H1 (cell line): Measurements from ENCODE around the gene GREM2. TPM values are rescaled to one million over a fixed set of nuclear protein-coding genes. Genes with fewer than 3 reads are reported as not detected.
A peak's percentile ranks its signal among the peaks of the same experiment; 100 is the strongest.

Experiments used
- CTCF ChIA-PET: fragments of 300-600 bp; sonication (Branson Sonifier 250); formaldehyde crosslinking; loops from one replicate; lab custom pipeline; 2021; ENCODE audit not compliant: partially characterized antibody; lab: Charles Lee
- POLR2A ChIA-PET: fragments of 300-600 bp; sonication (Branson Sonifier 250); formaldehyde crosslinking; loops from one replicate; lab custom pipeline; 2021; ENCODE audit warnings: inconsistent platforms; ENCODE audit not compliant: partially characterized antibody; lab: Charles Lee
- DNase-seq, 2 experiments: peaks; one replicate each; pipeline versions ENCODE4 v3.0.0 to v3.0.0-alpha.2; 2010 to 2022; ENCODE audit warnings: low spot score in 2 of 2, low read depth in 1 of 2, mixed read lengths in 1 of 2
- FAIRE-seq: peaks from 2 replicates; lab custom pipeline; 2011; peaks lifted over from hg19 to GRCh38; lab: Jason Lieb, UNC
- H2AFZ ChIP-seq: 2 replicates; pipeline ENCODE4 v1.8.1; 2012; ENCODE audit warnings: low read length, inconsistent platforms
- H2AK5ac ChIP-seq: 2 replicates; pipeline ENCODE4 v1.6.1; 2013; ENCODE audit warnings: low read depth, low read length
- H2BK120ac ChIP-seq: replicated peaks from 2 replicates; pipeline ENCODE3; 2013; ENCODE audit warnings: low read depth, low read length, inconsistent platforms
- H2BK12ac ChIP-seq: 2 replicates; pipeline ENCODE4 v1.6.1; 2013; ENCODE audit warnings: low read depth, low read length
- H2BK15ac ChIP-seq: 2 replicates; pipeline ENCODE4 v1.6.1; 2013; ENCODE audit warnings: low read length
- H2BK20ac ChIP-seq: 2 replicates; pipeline ENCODE4 v1.6.1; 2013; ENCODE audit warnings: low read length
- H2BK5ac ChIP-seq: 2 replicates; pipeline ENCODE4 v1.6.1; 2013; ENCODE audit warnings: low read depth, low read length
- H3K14ac ChIP-seq: 2 replicates; pipeline ENCODE4 v1.6.1; 2013; ENCODE audit warnings: inconsistent platforms; ENCODE audit not compliant: insufficient read length
- H3K18ac ChIP-seq: 2 replicates; pipeline ENCODE4 v1.6.1; 2013; ENCODE audit warnings: low read length; ENCODE audit errors: extremely low read depth
- H3K23ac ChIP-seq: 2 replicates; pipeline ENCODE4 v1.6.1; 2013; ENCODE audit warnings: inconsistent platforms; ENCODE audit not compliant: insufficient read length
- H3K23me2 ChIP-seq: 2 replicates; pipeline ENCODE4 v1.6.1; 2013; ENCODE audit warnings: low read depth, low read length
- H3K27ac ChIP-seq: 2 replicates; pipeline ENCODE4 v1.6.1; 2011; ENCODE audit warnings: low read depth, low read length, inconsistent platforms
- H3K27me3 ChIP-seq, 4 experiments: replicated peaks in 1 of 4; 1 replicate in 1 of 4; 2 replicates in 3 of 4; pipeline versions ENCODE4 v1.6.1 to v1.8.1; 2011 to 2013; ENCODE audit warnings: low read length in 3 of 4, mild to moderate bottlenecking in 3 of 4, inconsistent platforms in 2 of 4, mixed read lengths in 2 of 4, moderate library complexity in 1 of 4; ENCODE audit not compliant: control insufficient read depth in 3 of 4, insufficient read depth in 3 of 4; ENCODE audit errors: extremely low read depth in 1 of 4
- H3K36me3 ChIP-seq, 4 experiments: 2 replicates each; pipeline versions ENCODE4 v1.6.1 to v1.8.1; 2011 to 2013; ENCODE audit warnings: mild to moderate bottlenecking in 4 of 4, low read length in 3 of 4, moderate library complexity in 2 of 4, control low read depth in 1 of 4, inconsistent platforms in 1 of 4; ENCODE audit not compliant: insufficient read depth in 4 of 4, control insufficient read depth in 2 of 4
- H3K4ac ChIP-seq: replicated peaks from 2 replicates; pipeline ENCODE3; 2013; ENCODE audit warnings: low read length, low read depth, mixed read lengths, inconsistent platforms; ENCODE audit not compliant: insufficient read length
- H3K4me1 ChIP-seq, 4 experiments: replicated peaks in 1 of 4; 1 replicate in 1 of 4; 2 replicates in 3 of 4; pipeline versions ENCODE4 v1.6.1 to v1.8.1; 2011 to 2013; ENCODE audit warnings: low read length in 3 of 4, inconsistent platforms in 2 of 4, mixed read lengths in 1 of 4; ENCODE audit not compliant: insufficient read depth in 4 of 4, control insufficient read depth in 3 of 4
- H3K4me2 ChIP-seq, 2 experiments: 2 replicates each; pipeline versions ENCODE4 v1.6.1 to v1.8.1; 2011 to 2013; ENCODE audit warnings: low read depth in 2 of 2, low read length in 2 of 2, control low read depth in 1 of 2, inconsistent platforms in 1 of 2, mild to moderate bottlenecking in 1 of 2; ENCODE audit not compliant: insufficient read depth in 1 of 2
- H3K4me3 ChIP-seq, 4 experiments: fragments of 200-600, 300-600 bp in 1 of 4; sonication (generic), shearing (Covaris generic), sonication (Bioruptor Twin) in 1 of 4; 2 replicates each; pipeline versions ENCODE4 v1.5.1 to v1.8.1; 2011 to 2016; ENCODE audit warnings: low read length in 4 of 4, low read depth in 3 of 4, control low read depth in 2 of 4, inconsistent platforms in 2 of 4, mild to moderate bottlenecking in 2 of 4, mixed read lengths in 1 of 4, moderate library complexity in 1 of 4; ENCODE audit not compliant: insufficient read depth in 2 of 4; ENCODE audit errors: extremely low read depth in 1 of 4
- H3K56ac ChIP-seq: replicated peaks from 2 replicates; pipeline ENCODE3; 2013; ENCODE audit warnings: low read depth, mild to moderate bottlenecking, mixed read lengths, low read length, inconsistent platforms; ENCODE audit not compliant: insufficient read length
- H3K79me1 ChIP-seq: 2 replicates; pipeline ENCODE4 v1.6.1; 2013; ENCODE audit warnings: low read depth, low read length, control low read depth
- H3K79me2 ChIP-seq, 2 experiments: 2 replicates each; pipeline versions ENCODE4 v1.6.1 to v1.8.1; 2012 to 2013; ENCODE audit warnings: low read length in 2 of 2, mild to moderate bottlenecking in 2 of 2, inconsistent platforms in 1 of 2; ENCODE audit not compliant: insufficient read depth in 2 of 2, control insufficient read depth in 1 of 2
- H3K9ac ChIP-seq, 4 experiments: replicated peaks in 1 of 4; 1 replicate in 1 of 4; 2 replicates in 3 of 4; pipeline versions ENCODE4 v1.6.1 to v1.8.1; 2011 to 2013; ENCODE audit warnings: low read depth in 3 of 4, low read length in 3 of 4, control low read depth in 2 of 4, mild to moderate bottlenecking in 2 of 4, moderate library complexity in 2 of 4, inconsistent platforms in 1 of 4; ENCODE audit errors: extremely low read depth in 1 of 4
- H3K9me3 ChIP-seq, 2 experiments: 2 replicates each; pipeline versions ENCODE4 v1.6.1 to v1.8.1; 2012 to 2013; ENCODE audit warnings: mild to moderate bottlenecking in 2 of 2, moderate library complexity in 2 of 2, control low read depth in 1 of 2, inconsistent platforms in 1 of 2, low read depth in 1 of 2, low read length in 1 of 2, mixed read lengths in 1 of 2; ENCODE audit not compliant: insufficient read depth in 2 of 2
- H4K20me1 ChIP-seq, 2 experiments: replicated peaks in 1 of 2; 2 replicates each; pipeline versions ENCODE3 to v1.8.1; 2011 to 2013; ENCODE audit warnings: inconsistent platforms in 2 of 2, low read length in 2 of 2, mild to moderate bottlenecking in 1 of 2; ENCODE audit not compliant: insufficient read depth in 2 of 2, control insufficient read depth in 1 of 2
- H4K5ac ChIP-seq: 2 replicates; pipeline ENCODE4 v1.6.1; 2013; ENCODE audit warnings: low read length, low read depth, mixed read lengths, inconsistent platforms; ENCODE audit not compliant: insufficient read length
- H4K8ac ChIP-seq: 2 replicates; pipeline ENCODE4 v1.8.0; 2013; ENCODE audit warnings: mild to moderate bottlenecking, moderate library complexity, low read length, inconsistent platforms; ENCODE audit not compliant: insufficient read depth; ENCODE audit errors: extremely low read depth
- H4K91ac ChIP-seq: replicated peaks from 2 replicates; pipeline ENCODE3; 2013; ENCODE audit warnings: low read length, mixed read lengths, inconsistent platforms; ENCODE audit not compliant: insufficient read length
- BACH1 ChIP-seq: IDR thresholded peaks from 2 replicates; pipeline ENCODE4 v1.6.1; 2012; ENCODE audit warnings: low read length, improper control_type of control experiment
- CBX5 ChIP-seq: fragments of 300-800, 300-1000 bp; sonication (generic); IDR thresholded peaks from 2 replicates; pipeline ENCODE4 v1.7.1; 2016; ENCODE audit warnings: antibody characterized with exemption, low read length, low read depth
- KDM1A ChIP-seq: fragments of 200-600, 300-600 bp; sonication (generic); IDR thresholded peaks from 2 replicates; pipeline ENCODE4 v1.7.1; 2016; ENCODE audit warnings: mild to moderate bottlenecking, low read length, borderline replicate concordance
- SP1 ChIP-seq: IDR thresholded peaks from 2 replicates; pipeline ENCODE4 v1.6.1; 2011; ENCODE audit warnings: low read depth, low read length
- SRF ChIP-seq: IDR thresholded peaks from 2 replicates; pipeline ENCODE4 v1.6.1; 2011; ENCODE audit warnings: mild to moderate bottlenecking, low read depth, low read length, moderate library complexity
- WGBS, 2 experiments: shearing (Covaris generic) in 1 of 2; methylation state at CpG; one replicate each; pipeline versions ENCODE4 v1.1.6 to v1.1.7; 2013 to 2015; ENCODE audit warnings: low lambda C conversion rate in 2 of 2, mixed read lengths in 2 of 2, inconsistent platforms in 1 of 2, low coverage in 1 of 2, missing lambda C conversion rate in 1 of 2; ENCODE audit not compliant: insufficient replicate concordance in 2 of 2, insufficient coverage in 1 of 2, insufficient read length in 1 of 2; ENCODE audit errors: extremely low coverage in 1 of 2, missing lambda C conversion rate in 1 of 2; 5-methylcytosine and 5-hydroxymethylcytosine counted together
- polyA plus RNA-seq, 7 experiments: library from polyadenylated mRNA; depleted of rRNA in 3 of 7; stranded (reverse) in 5 of 7; unstranded in 2 of 7; fragments of >200 nt in 5 of 7; fragments of 200-250 nt in 2 of 7; gene quantifications; 1 replicate in 5 of 7; 2 replicates in 1 of 7; 4 replicates in 1 of 7; pipeline versions ENCODE4 v1.2.1 to v1.2.3, GENCODE V29; 2011 to 2013; ENCODE audit warnings: missing spikeins in 2 of 7, mixed read lengths in 2 of 7
- total RNA-seq: library from RNA; stranded (reverse); fragmentation: NEBNext Ultra II Directional; extraction: Animal tissue kit (Norgen Biotek cat#: 25700); gene quantifications from 2 replicates; pipeline ENCODE4 v1.2.1, GENCODE V29; 2021

Gene GREM2
- total and polyA plus RNA-seq, 2 of the 8 experiments (the other 6 are each of a cell fraction or from before 2014, with no cell fraction given) = 0.05 TPM; not detected in 1

DNA sequence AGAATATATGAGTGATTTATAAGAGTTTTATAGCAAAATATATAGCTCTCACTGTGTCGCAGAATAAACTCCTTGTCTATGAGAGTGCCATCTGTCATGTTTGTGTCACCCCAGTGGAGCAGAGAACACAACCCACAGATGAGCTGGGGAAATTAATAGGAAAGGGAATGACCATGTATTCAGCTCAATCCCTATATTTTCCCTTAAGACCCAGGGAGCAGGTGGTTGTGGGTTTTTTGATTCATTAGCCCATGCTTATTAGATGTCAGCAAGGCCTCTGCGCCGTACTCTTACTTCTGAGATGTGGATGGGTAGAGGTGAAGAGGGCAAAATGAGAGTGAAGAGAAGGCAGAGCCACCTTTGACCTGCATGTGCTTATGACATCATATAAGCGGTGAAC, 4.1 kb upstream of the GREM2 start:
- no peak overlapping the region for H4K8ac ChIP-seq
- CTCF ChIA-PET = interaction anchor here (0.6 to 2.5 kb wide), 8 partner anchors 8 to 206 kb away, joined by 3 to 8 read pairs (median 4); no protein-coding TSS in a partner anchor
- no peak overlapping the region for H3K9ac ChIP-seq
- H3K23ac ChIP-seq = no peak overlapping the region
- 0 out of 2 replicates have a peak overlapping the region, but pooled peaks have one; percentile 44 for H2BK20ac ChIP-seq
- TF ChIP-seq BACH1 (no peak), SRF (no peak), SP1 (no peak), KDM1A (no peak), CBX5 (no peak)
- no peak overlapping the region for H3K18ac ChIP-seq
- no peak overlapping the region for H3K4me2 ChIP-seq
- H2AK5ac ChIP-seq = no peak overlapping the region
- POLR2A ChIA-PET = no interaction called here
- peaks cover 0 to 8% (median 3%) of the 10 kb centered on the region in 4 experiments; a peak in 5 of 7 replicates for H3K4me1 ChIP-seq
- DNase-seq = no peak
- no peak overlapping the region for H4K91ac ChIP-seq
- no peak overlapping the region for H3K27ac ChIP-seq
- no peak overlapping the region for H3K4ac ChIP-seq
- peaks cover 0 to 7% (median 4%) of the 10 kb centered on the region in 4 experiments; a peak in 4 of 7 replicates for H3K27me3 ChIP-seq
- H3K79me2 ChIP-seq = no peaks in the 10 kb centered on the region
- H2BK5ac ChIP-seq = no peak overlapping the region
- H3K56ac ChIP-seq = no peak overlapping the region
- H2BK12ac ChIP-seq = no peak overlapping the region
- no peaks in the 10 kb centered on the region for H3K79me1 ChIP-seq
- no peak overlapping the region for H2BK120ac ChIP-seq
- no peaks in the 10 kb centered on the region for H3K9me3 ChIP-seq
- no peak overlapping the region for H2BK15ac ChIP-seq
- H4K20me1 ChIP-seq = no peaks in the 10 kb centered on the region
- H3K36me3 ChIP-seq = no peaks in the 10 kb centered on the region
- FAIRE-seq = no peak
- no peak overlapping the region for H3K4me3 ChIP-seq
- no peak overlapping the region for H3K14ac ChIP-seq
- peaks cover 5% of the 10 kb centered on the region; the same call in 1 of the 2 replicates for H3K23me2 ChIP-seq
- 95% methylated on average over 4 of the region's 4 CpGs; no CpG with 5 or more reads in 1 of the 2 experiments for WGBS, 2 experiments
- no peak overlapping the region for H2AFZ ChIP-seq
- H4K5ac ChIP-seq = no peak overlapping the region
